Spleen (tissue), 11 donors: ENCODE measurements around the gene RBBP6. TPM values are rescaled to one million over a fixed set of nuclear protein-coding genes. Genes with fewer than 3 reads are reported as not detected.
"Not testable (repeated sequence)": the region's sequence is repeated elsewhere in the genome, so short reads cannot be mapped to it uniquely, and the experiment has no call there.

Experiments used
- DNase-seq: peaks from one replicate; pipeline ENCODE4 v3.0.0-alpha.2; 2020
- H3K27ac ChIP-seq, 8 donors: fragments of 200-600 bp; sonication (generic) in 7 of 8; 1 replicate in 4 of 8; 2 replicates in 4 of 8; pipeline versions ENCODE4 v1.5.0 to v1.8.0; 2016 to 2021; ENCODE audit warnings: inconsistent platforms in 4 of 8, mild to moderate bottlenecking in 4 of 8, moderate library complexity in 1 of 8
- H3K27me3 ChIP-seq, 7 donors: fragments of 200-600 bp; sonication (generic) in 6 of 7; replicated peaks in 1 of 7; 1 replicate in 4 of 7; 2 replicates in 3 of 7; pipeline versions ENCODE4 v1.5.0 to v1.8.0; 2016 to 2021; ENCODE audit warnings: inconsistent platforms in 3 of 7, mild to moderate bottlenecking in 1 of 7
- H3K36me3 ChIP-seq, 6 donors: fragments of 200-600 bp; sonication (generic) in 5 of 6; 1 replicate in 4 of 6; 2 replicates in 2 of 6; pipeline versions ENCODE4 v1.5.0 to v1.8.0; 2016 to 2021; ENCODE audit warnings: inconsistent platforms in 2 of 6
- H3K4me1 ChIP-seq, 6 donors: fragments of 200-600 bp; sonication (generic) in 5 of 6; 1 replicate in 3 of 6; 2 replicates in 3 of 6; pipeline versions ENCODE4 v1.5.0 to v1.8.0; 2016 to 2021; ENCODE audit warnings: inconsistent platforms in 3 of 6
- H3K4me3 ChIP-seq, 8 donors: fragments of 200-600 bp; sonication (generic) in 7 of 8; 1 replicate in 4 of 8; 2 replicates in 4 of 8; pipeline versions ENCODE4 v1.5.0 to v1.8.0; 2016 to 2021; ENCODE audit warnings: inconsistent platforms in 4 of 8, mild to moderate bottlenecking in 4 of 8, moderate library complexity in 2 of 8
- H3K9me3 ChIP-seq, 8 donors: fragments of 200-600 bp; sonication (generic) in 7 of 8; 1 replicate in 4 of 8; 2 replicates in 4 of 8; pipeline versions ENCODE4 v1.5.0 to v1.8.0; 2016 to 2021; ENCODE audit warnings: inconsistent platforms in 4 of 8
- CTCF ChIP-seq, 11 experiments: fragments of 200-600 bp in 7 of 11; fragments of 450-650 bp in 4 of 11; sonication (generic) in 4 of 11; IDR thresholded peaks in 8 of 11; conservative IDR thresholded peaks in 3 of 11; 1 replicate in 7 of 11; 2 replicates in 4 of 11; pipeline versions ENCODE4 v1.4.0 to v1.8.0; 2016 to 2021; ENCODE audit warnings: antibody characterized with exemption in 11 of 11, inconsistent platforms in 4 of 11, mild to moderate bottlenecking in 1 of 11
- POLR2A ChIP-seq, 3 donors: fragments of 450-650 bp; IDR thresholded peaks; one replicate each; pipeline ENCODE4 v1.5.1; 2017; ENCODE audit warnings: antibody characterized with exemption in 3 of 3, mild to moderate bottlenecking in 1 of 3
- POLR2AphosphoS5 ChIP-seq, 3 donors: sonication (generic); formaldehyde crosslinking; IDR thresholded peaks; one replicate each; pipeline ENCODE4 v1.5.1; 2017; ENCODE audit warnings: antibody characterized with exemption in 3 of 3
- WGBS, 5 donors: extraction: QIAGEN DNeasy Blood & Tissue Kit in 3 of 5; methylation state at CpG; one replicate each; pipeline versions ENCODE4 v1.1.5 to v1.1.7; 2013 to 2018; 5-methylcytosine and 5-hydroxymethylcytosine counted together
- intact Hi-C: fragments of 100-400 bp; cut with DNase I; formaldehyde crosslinking; loops from one replicate; pipeline ENCODE4 v1.15.0; 2023; ENCODE audit warnings: low total_unique reads
- polyA plus RNA-seq, 3 donors: library from polyadenylated mRNA; stranded (reverse); fragments of 200-250 nt; gene quantifications; one replicate each; pipeline ENCODE4 v1.2.1, GENCODE V29; 2013
- total RNA-seq, 7 donors: library from RNA; depleted of rRNA in 3 of 7; stranded (reverse); fragments of >200 nt in 3 of 7; fragmentation: NEBNext Ultra II Directional in 4 of 7; extraction: Animal tissue kit (Norgen Biotek cat#: 25700) in 4 of 7; gene quantifications; one replicate each; pipeline versions ENCODE4 v1.1.0 to v1.2.1, GENCODE V29; 2016 to 2021
- donor health status: healthy with polysubstance abuse.
- donor health status: DM: no; HTN: no; CAD: no; lungs with moderate emphysema.
- donor health status: DM: no; HTN: no; CAD: no.
- donor health status: Bipolar disorder and iron deficiency.
- donor health status: healthy.
- donor health status: DM: no; HTN: no; CAD: no.
- donor health status: DM: yes; HTN: yes; CAD: no.

RBBP6 gene
- total and polyA plus RNA-seq, 10 donors, result 34.3 to 83.9 (median 66.4) TPM

DNA sequence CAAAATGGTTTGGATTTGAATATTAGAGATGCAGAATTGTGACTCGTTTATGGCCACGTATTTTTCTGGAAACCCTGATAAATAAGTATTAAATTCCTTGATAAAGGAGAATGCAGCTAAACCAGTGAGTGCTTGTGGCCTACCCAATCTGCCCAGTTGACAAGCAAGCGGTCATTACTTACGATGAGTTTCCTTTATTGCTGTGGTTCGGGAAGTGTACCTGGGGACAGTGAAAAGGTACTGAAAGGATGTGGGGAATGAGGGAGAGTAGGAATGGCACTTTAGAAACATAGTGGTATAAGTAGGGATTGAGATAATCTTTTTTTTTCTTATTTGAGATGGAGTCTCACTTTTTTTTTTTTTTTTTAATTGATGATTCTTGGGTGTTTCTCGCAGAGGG, 33.8 kb downstream of the RBBP6 start:
- Histone ChIP-seq H3K36me3 (peaks cover 0 to 47% (median 39%) of the 10 kb centered on the region in 6 donors), H3K4me1 (no peaks in the 10 kb centered on the region), H3K9me3 (peaks cover 0 to 35% (median 7%) of the 10 kb centered on the region in 8 donors), H3K4me3 (no peak overlapping the region), H3K27me3 (no peaks in the 10 kb centered on the region), H3K27ac (no peak overlapping the region)
- 88 to 97% (median 97%) methylated on average over 6 of the region's 6 CpGs for WGBS, 5 donors
- TF ChIP-seq POLR2AphosphoS5 (IDR thresholded peaks at IDR 0.05) (no peak), CTCF (IDR thresholded peaks at IDR 0.05 in 8 of 11, conservative IDR thresholded peaks at IDR 0.05 in 3 of 11) (no peak), POLR2A (IDR thresholded peaks at IDR 0.05) (no peak)
- intact Hi-C loops, result no loop called here
- DNase-seq, result no peak

- Histone ChIP-seq H3K36me3 (peaks cover 0 to 30% (median 22%) of the 10 kb centered on the region in 6 donors), H3K9me3 (peaks cover 0 to 35% (median 7%) of the 10 kb centered on the region in 8 donors)
- H3K4me3 ChIP-seq, H3K27ac ChIP-seq, H3K27me3 ChIP-seq, intact Hi-C loops, DNase-seq, H3K4me1 ChIP-seq: not testable (repeated sequence)
- TF ChIP-seq POLR2AphosphoS5 (IDR thresholded peaks at IDR 0.05), result peak in 1 of 3 donors; percentile 17
- WGBS, 5 donors, result 96 to 98% (median 96%) methylated on average over 38 to 65 of the region's 66 CpGs
Measured at GRCh38 chr16:24574515-24575485, 35.4 kb downstream of the RBBP6 start.

DNA sequence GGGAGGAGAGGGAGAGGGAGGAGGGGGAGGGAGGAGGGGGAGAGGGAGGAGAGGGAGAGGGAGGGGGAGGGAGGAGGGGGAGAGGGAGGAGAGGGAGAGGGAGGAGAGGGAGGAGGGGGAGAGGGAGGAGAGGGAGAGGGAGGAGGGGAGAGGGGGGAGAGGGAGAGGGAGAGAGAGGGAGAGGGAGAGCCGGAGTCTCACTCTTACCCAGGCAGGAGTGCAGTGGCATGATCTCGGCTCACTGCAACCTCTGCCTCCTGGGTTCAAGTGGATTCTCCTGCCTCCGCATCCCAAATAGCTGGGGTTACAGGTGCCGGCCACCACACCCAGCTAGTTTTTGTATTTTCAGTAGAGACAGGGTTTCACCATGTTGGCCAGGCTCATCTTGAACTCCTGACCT, 36.4 kb downstream of the RBBP6 start:
- H3K4me3 ChIP-seq, H3K27ac ChIP-seq, intact Hi-C loops, DNase-seq, H3K4me1 ChIP-seq, H3K27me3 ChIP-seq: not testable (repeated sequence)
- H3K9me3 ChIP-seq, result peaks cover 0 to 35% (median 7%) of the 10 kb centered on the region in 8 donors
- 79 to 96% (median 88%) methylated on average over 4 of the region's 4 CpGs for WGBS, 5 donors
- peaks cover 0 to 21% (median 12%) of the 10 kb centered on the region in 6 donors for H3K36me3 ChIP-seq

DNA sequence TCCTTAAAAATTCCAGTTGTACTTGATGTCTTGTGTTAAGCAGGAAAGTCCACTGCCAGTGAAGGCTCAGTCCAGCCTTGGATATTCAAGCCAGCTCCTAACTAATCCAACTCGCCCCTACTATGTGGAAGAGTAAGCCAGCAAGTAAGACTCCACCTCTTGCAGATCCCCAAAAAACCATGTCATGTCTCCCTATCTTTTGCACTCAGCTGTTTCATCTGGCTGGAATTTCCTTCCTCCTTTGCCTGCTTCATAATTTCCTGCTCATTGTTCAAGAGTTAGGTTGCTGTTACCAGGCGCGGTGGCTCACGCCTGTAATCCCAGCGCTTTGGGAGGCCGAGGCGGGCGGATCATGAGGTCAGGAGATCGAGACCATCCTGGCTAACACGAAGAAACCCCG, 37.8 kb downstream of the RBBP6 start:
- H3K4me3 ChIP-seq, result no peak overlapping the region
- 60 to 78% (median 72%) methylated on average over 11 of the region's 11 CpGs for WGBS, 5 donors
- H3K27ac ChIP-seq, result no peak overlapping the region
- no peaks in the 10 kb centered on the region for H3K4me1 ChIP-seq
- TF ChIP-seq POLR2AphosphoS5 (IDR thresholded peaks at IDR 0.05) (no peak), POLR2A (IDR thresholded peaks at IDR 0.05) (no peak), CTCF (IDR thresholded peaks at IDR 0.05 in 8 of 11, conservative IDR thresholded peaks at IDR 0.05 in 3 of 11) (no peak)
- peaks cover 0 to 25% (median 4%) of the 10 kb centered on the region in 8 donors for H3K9me3 ChIP-seq
- no peak for DNase-seq
- intact Hi-C loops, result no loop called here
- no peaks in the 10 kb centered on the region for H3K27me3 ChIP-seq
- peaks cover 0 to 7% (median 0%) of the 10 kb centered on the region in 6 donors for H3K36me3 ChIP-seq

DNA sequence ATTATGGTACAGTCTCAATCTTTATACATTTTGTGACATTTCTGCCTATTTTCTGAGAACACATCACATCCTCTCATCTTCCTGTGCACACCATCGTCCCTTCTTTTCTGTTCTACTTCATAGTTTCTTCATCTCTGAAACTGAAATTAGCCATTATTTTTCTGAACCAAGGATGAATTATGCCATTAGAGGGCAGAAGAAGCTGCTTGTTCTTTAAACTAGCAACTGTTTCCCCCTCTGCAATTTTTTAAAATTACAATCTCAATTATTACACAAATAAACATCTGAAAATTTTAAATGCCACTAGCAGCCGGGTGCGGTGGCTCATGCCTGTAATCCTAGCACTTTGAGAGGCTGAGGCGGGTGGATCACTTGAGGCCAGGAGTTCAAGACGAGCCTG, 41.3 kb downstream of the RBBP6 start:
- Histone ChIP-seq H3K36me3 (no peaks in the 10 kb centered on the region), H3K27me3 (no peaks in the 10 kb centered on the region), H3K9me3 (no peaks in the 10 kb centered on the region), H3K27ac (no peak overlapping the region), H3K4me3 (no peak overlapping the region), H3K4me1 (no peaks in the 10 kb centered on the region)
- WGBS, 5 donors, result 78 to 82% (median 79%) methylated on average over 5 of the region's 5 CpGs
- intact Hi-C loops, result no loop called here
- no peak for DNase-seq
- no peak for TF ChIP-seq POLR2AphosphoS5 (IDR thresholded peaks at IDR 0.05)
- no peak for TF ChIP-seq POLR2A (IDR thresholded peaks at IDR 0.05)
- TF ChIP-seq CTCF (IDR thresholded peaks at IDR 0.05 in 8 of 11, conservative IDR thresholded peaks at IDR 0.05 in 3 of 11), result no peak
